GM19035 (cell line): ENCODE results near the gene IRGC.
"Not testable (repeated sequence)": the region's sequence is repeated elsewhere in the genome, so short reads cannot be mapped to it uniquely, and the experiment has no call there.

Source experiments
- ATAC-seq: cut with Tn5 transposase; IDR thresholded peaks from one replicate; pipeline ENCODE4 v1.9.1; 2021; ENCODE audit not compliant: unreplicated experiment

The IRGC gene, protein sequence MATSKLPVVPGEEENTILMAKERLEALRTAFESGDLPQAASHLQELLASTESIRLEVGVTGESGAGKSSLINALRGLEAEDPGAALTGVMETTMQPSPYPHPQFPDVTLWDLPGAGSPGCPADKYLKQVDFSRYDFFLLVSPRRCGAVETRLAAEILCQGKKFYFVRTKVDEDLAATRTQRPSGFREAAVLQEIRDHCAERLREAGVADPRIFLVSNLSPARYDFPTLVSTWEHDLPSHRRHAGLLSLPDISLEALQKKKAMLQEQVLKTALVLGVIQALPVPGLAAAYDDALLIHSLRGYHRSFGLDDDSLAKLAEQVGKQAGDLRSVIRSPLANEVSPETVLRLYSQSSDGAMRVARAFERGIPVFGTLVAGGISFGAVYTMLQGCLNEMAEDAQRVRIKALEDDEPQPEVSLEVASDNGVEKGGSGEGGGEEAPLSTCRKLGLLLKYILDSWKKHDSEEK

DNA sequence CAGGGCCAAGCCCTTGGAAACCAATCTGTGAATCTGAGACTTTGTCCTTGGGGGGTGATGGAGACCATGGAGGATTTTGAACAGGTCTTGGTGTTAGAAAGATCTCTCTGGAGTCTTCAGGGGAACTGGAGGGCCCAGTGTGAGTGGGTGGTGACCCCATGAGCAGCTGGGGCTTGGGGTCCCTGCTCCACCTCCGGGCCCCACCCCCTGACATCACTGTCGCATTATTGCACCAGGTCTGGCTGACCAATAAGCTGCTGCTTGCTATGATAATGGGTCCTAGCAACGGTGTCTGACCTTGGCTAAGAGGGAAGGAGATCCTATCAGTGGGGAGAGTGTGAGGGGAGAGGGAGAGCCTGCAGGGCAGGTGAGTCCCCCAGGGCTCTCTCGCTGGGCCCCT, at the start of gene IRGC:
Gene IRGC, plus strand, starts transcription at position 301 of the 400 bp plus-strand sequence. CDS start 2,483 bp downstream, outside the sequence.
- no peak for ATAC-seq

DNA sequence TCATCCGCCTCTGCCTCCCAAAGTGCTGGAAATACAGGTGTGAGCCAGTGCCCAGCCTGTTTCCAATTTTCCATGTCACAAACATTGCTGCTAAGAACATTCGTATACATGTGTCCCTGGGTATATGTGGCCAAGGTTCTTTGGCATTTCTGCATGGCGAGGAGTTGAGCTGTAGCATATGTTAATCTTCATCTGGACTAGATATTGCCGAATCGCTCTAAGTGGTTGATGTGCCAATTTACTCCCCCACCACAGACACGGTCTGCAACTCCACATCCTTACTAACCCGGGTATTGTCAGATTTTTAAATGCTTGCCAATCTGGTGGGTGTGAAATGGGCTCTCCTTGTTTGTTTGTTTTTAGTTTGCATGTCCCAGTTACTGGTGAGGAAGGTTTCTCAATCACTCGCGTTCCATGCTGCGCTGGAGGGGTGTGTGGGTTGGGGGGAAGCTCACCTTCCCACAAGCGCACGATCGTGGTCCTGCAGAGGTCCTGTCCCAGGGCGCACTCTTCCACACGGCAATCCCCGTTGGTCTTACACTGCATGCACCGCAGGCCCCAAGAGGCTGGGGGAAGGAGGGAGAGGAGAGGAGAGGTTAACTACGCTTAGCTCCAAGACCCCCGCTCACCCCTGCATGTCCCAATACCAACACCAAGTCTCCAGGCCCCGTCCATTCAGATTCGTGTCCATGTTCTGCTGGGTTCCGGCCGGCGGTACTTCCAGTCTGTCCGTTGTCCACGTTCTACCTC, 48.6 kb upstream of the IRGC start:
- ATAC-seq = no peak

DNA sequence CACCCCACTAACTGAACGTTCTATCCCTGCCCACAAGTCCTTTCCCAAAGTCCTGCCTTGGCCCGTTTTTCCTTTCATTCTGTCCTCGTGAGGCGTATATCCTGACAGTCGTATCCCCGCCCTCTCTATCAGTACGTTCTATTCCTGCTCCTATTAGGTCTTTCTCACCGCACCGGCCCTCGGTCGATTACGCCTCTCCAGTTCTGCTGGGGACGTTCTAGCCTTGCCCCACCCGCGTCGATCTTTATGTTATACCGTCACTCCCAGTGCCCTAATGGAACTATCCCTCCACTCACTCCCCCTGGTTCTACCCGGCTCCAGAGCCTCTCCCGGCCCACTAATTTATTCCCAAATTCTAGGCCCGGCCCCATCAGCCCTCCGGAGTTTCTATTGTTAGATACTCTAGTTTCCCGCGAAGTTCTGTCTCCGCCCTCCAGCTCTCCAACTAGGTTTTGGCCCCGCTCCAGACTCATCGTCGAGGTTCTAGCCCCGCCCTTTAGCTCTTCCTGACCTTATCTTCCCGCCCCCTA, 47.9 kb upstream of the IRGC start:
- ATAC-seq = no peak

DNA sequence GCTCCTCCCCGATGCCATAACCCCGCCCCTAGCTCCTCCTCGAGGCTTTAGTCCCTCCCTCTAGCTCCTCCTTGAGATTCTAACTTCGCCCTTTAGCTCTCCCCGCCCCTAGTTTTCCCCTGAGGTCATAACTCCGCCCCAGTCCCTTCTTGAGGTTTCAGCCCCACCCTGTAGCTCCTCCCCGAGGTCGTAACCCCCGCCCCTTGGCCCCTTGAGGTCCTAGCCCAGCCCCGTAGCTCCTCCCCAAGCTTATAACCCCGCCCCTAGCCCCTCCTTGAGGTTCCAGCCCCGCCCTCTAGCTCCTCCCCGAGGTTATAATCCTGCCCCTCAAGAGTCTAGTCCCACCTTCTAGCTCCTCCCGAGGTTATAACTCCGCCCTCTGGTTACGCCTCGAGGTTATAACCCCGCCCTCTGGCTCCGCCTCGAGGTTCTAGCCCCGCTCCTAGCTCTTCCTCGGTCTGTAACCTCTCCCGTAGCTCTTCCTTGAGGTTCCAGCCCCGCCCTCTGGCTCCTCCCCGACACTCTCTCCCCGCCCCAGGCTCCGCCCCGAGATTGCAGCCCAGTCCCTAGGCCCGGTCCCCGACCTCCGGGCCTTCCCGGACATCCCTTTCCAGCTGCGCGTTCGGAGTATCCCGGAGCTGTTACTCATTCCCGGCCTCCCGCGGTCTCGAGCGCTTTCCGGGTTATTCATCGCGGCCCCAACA, 47.3 kb upstream of the IRGC start:
- ATAC-seq = peak; percentile 87

DNA sequence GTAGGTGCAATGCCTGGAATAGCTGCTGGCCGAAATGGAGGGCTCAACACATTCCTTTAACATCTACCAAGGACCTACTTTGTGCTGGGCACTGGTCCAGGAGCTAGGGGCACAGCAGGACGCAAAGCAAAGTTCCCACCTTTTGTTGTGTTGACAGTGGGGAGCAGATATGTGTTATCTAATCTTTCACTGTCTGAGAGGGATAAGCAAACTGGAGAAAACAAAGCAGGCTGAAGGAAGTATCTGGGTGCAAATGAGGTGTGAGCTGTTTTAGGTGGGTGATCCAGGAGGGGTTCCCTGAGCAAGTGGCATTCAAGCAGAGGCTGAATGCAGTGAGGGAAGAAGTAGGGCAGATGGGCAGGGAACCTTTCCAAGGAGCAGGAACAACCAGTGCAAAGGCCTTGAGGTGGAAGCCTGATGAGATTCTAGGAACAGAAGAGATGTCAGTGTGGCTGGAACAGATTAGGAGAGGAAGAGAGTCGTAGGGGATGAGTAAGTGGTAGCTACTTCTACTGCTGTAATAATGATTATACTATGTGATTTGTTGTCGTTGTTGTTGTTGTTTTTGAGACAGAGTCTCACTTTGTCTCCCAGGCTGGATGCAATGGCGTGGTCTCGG, 43.7 kb upstream of the IRGC start:
- no peak for ATAC-seq

DNA sequence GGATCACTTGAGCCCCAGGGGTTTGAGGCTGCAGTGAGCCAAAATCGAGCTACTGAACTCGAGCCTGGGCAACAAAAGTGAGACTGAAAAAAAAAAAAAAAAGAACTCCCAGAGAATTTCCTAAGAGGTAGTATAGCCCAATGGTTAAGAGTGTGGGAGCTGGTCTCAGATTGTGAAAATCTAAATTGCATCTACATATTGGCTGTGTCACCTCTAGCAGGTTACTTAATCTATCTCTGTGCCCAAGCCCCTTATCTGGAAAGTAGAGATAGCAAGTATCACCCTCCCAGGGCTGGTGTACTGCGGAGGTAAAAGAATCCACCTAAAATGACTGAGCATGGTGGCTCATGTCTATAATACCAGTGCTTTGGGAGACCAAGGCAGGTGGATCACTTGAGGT, 42.2 kb upstream of the IRGC start:
- ATAC-seq = no peak

DNA sequence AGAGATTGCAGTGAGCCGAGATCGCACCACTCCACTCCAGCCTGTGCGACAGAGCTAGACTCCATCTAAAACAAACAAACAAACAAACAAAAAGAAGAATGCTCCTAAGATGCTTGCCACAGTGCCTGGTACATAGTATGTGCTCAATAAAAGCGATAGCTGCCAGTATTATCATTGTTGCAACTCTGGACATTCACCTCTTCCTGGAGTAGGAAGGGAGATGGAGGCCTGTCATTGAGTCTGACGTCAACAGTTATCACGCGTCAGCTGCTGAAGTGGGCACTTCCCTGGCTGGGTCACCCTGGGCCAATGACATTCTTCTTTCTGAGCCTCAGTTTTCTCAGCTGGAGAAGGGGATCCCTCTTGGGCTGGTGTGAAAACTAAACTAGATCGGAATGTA, 41.7 kb upstream of the IRGC start:
- no peak for ATAC-seq

DNA sequence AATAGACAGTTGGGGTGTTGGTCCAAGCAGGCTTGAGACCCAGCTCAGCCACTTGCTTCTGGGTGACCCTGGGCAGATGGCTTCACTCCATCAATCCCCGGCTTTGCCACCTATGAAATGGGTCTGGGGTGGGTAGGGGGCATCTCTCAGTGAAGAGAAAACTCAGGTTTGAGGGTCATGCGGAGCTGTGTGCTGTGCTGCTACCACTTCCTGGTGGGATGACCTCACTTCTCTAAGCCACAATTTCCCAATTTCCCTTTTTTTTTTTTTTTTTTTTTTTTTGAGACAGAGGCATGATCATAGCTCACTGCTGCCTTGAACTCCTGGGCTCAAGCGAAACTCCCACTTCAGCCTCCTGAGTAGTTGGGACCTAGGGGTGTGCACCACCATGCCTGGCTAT, 41.3 kb upstream of the IRGC start:
- ATAC-seq = no peak

DNA sequence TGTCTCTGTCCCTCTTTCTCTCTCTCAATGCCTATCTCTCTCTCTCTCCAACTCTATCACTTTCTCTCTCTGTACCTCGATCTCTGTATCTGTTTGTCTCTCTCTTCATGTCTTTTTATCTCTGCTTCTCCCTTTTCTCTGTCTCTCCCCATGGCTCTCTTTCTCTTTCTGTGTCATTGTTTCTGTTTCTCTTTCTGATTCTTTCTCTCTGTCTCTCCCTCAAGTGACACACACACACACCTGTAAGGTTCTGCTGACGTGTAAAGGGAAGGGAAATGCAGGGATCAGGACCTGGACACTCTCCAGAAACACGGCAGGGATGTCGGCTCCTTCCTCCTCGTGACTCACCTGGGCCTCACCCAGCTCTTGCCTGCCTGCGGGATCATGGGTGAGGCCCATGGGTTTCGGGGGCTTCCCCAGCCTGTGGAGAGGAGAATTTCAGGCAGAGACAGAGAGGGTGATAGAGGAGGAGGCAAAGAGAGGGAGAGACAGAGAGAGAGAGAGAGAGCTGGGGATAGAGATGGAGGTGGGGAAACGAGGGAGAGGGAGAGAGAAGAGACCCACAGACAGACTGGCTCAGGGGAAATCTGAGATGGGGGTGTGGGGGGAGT, 40.5 kb upstream of the IRGC start:
- ATAC-seq = no peak

DNA sequence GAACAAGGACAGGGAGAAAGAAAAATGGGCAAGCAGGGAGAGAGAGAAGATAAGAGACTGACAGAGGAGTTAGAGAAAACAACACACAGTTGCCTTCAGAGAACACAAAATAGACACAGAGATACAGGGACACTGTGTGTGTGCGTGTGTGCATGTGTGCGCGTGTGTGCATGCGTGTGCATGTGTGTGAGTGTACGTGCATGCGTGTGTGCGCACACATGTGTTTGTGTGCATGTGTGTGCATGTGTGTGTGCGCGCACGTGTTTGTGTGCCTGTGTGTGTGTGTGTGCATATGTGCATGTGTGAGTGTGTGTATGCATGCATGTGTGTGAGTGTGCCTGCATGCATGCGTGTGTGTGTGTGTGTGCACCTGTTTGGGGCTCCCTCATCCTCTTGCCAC, 40.0 kb upstream of the IRGC start:
- no peak for ATAC-seq

DNA sequence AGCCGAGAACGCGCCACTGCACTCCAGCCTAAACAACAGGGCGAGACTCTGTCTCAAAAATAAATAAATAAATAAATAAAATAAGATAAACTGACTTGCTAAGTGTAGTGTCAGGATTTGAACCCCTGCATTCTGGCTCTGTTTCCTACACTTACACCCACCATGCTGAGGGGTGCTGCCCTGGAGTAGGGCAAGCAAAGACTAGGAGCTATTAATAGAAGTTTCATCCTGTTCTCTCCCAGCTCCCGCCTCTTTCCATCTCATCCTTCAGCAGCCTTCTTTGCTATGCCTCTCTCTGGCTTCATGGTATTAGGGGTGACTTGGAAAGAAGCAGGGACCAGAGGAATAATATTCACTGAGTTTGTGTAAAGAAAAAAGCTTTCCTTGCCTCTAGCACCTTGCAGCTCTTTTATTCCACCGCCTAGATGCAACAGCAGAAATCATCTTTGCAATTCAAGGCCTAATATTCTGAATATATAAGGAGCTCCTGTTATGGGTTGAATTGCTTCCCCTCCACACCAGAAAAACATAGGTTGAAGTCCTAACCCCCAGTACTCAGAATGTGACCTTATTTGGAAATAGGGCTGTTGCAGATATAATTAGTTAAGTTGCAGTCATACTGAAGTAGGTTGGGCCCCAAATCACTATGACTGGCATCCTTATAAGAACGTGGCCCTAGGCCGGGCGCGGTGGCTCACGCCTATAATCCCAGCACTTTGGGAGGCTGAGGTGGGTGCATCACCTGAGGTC, 37.2 kb upstream of the IRGC start:
- ATAC-seq = no peak

DNA sequence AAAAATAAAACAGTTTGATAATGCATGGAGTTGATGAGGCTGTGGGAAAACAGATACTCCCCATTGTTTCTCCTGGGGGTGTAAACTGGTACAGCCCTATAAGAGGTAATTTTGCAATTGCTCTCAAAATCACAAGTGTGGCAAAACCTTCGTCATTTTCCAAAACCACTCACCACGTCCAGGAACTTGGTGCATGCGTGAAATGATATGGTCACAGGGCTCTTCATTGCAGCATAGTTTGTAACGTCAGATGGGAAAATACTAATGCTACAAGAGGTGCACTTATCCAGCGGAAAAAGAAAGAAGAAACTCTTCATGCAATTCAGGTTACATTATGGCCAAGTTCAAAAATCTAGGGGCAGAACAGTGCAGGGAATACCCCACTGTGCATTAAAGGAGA, 34.1 kb upstream of the IRGC start:
- ATAC-seq = no peak

DNA sequence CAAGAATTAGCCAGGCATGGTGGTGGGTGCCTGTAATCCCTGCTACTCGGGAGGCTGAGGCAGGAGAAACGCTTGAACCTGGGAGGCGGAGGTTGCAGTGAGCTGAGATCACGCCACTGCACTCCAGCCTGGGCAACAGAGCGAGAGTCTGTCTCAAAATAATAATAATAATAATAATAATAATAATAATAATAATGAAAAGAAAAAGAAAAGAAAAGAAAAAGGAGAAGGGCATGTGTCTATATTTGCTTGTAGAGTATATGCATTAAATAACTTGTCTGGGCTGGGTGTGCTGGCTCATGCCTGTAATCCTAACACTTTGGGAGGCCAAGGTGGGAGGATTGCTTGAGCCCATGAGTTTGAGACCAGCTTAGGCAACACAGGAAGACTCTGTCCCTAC, 33.6 kb upstream of the IRGC start:
- ATAC-seq = not testable (repeated sequence)

DNA sequence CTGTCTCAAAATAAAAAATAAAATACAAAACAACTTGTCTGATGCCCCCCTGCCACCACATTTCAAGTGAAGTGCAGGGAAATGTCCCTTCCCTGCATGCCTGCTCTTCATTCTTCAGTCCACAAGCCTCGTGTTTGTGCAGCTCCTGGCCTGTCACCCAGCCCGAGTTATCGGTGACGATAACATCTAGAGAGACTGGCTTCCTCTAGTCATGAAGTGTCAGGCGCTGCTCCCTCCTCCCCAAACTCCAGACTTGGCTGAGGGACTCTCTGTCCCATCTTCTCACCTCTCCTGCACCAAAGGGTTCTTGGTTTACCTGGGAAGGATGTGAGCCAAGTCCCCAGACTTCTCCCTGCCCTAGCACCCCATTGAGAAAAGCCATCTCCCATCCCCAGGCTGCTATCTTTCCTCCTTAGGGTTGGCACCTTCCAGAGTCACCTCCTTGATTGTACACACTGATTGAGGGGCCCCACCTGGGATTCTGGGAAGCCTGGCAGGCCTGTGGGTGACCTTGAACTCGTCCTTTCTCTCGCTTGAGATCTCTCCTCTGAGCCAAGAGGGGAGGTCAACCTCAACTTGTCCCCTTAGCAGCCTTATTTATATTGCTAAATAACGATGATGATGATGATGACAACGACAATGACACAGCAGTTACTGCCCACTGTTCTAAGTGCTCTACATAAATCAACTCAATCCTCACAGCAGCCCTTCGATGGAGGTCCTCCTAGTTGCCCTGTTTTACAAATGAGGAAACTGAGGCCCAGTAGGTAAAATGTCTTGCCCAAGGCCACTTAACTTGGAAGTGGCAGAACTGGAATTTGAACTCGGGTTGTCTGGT, 32.8 kb upstream of the IRGC start:
- ATAC-seq = no peak

DNA sequence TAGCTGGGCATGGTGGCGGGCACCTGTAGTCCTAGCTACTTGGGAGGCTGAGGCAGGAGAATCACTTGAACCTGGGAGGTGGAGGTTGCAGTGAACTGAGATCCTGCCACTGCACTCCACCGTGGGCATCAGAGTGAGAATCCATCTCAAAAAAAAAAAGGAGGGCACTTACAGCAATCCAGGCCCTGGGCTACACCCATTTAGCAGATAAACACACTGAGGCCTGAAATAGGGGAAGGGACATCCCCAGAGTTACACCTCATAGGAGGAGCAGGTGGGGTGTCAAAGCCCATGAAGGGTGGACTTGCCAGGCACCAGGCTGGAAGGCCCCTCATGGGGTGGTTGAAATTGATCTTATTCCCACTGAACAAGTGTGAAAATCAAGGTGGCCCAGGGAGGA, 32.0 kb upstream of the IRGC start:
- no peak for ATAC-seq

DNA sequence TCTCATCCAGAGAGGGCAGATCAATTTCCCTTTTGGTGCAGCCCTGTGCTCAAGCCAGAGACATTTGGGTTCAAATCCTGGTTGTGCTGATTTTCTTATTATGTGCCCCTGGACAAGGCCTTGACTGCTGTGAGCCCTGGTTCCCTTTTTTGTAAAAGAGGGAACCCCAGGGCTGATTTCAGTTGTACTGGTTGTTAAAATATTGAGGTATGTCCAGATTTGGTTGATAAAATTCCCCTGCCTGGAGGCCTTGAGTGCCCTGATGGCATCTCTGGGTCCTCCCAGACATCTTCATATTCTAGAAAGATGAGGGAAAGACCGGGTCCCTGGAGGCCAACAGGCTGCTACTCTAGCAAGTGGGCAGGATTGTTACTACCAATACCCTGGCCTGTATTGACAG, 31.6 kb upstream of the IRGC start:
- no peak for ATAC-seq

DNA sequence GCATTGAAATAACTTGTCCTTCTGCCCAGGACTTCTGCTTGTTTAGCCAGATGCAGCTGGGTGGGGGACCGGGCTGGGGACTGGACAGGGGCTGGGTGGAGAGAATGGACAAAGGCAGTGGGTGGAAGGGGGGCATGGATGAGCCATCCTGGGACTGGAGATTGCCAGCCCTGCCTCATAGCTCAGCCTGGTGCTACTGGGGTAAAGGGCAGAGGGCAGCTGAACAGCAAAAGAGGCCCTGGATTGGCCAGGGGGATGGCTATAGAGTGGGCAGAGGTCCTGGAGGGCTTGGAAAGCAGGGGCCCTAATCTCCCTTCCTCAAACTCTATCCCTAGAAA, 28.2 kb upstream of the IRGC start:
- ATAC-seq = no peak

DNA sequence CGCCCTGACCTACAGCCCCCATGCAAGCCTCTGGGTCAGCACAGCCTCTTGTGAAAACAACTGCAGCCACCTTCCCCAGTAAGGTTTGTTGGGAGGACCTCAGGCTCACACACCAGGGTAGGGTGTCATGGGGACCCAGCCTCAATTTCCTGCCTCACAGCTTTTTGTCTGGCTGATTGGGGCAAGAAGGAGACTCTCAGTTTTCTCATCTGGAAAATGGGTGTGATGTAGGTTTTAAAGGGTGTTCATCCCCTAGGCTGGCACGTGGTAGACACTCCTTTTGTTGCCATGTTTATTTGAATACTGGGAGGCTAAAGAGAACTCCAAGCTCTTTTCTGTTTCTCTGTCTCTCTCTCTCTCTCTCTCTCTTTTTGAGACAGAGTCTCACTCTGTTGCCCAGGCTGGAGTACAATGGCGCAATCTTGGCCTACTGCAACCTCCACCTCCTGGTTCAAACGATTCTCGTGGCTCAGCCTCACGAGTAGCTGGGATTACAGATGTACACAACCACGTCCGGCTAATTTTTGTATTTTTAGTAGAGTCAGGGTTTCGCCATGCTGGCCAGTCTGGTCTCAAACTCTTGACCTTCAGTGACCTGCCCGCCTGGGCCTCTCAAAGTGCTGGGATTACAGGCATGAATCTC, 27.7 kb upstream of the IRGC start:
- no peak for ATAC-seq

DNA sequence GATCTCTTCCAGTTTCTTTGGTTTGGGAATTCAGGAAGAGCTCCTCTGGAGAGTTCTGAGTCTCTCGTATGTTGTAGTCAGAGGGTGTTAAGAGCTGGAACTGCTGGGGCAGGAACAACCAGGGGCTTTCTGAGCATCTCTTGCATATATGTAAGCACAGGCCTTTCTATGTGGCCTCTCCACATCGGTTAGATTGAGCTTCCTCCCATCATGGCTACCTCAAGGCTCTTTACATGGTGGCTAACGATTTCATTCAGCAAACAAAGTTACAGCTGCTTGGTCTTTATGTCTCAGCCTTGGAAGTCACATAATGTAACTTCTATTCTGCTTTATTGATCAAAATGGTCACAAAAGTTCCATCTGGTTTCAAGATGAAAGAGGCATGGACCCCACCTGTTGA, 25.4 kb upstream of the IRGC start:
- no peak for ATAC-seq
